Colon (tissue), 2 donors: Measurements from ENCODE around the gene ABCA7.

Experiments
- FAIRE-seq: peaks from 2 replicates; lab custom pipeline; 2012; peaks lifted over from hg19 to GRCh38; lab: Jason Lieb, UNC
- donor health status: control.
- donor health status: control.

The ABCA7 gene

GRCh38 chr19:1089126-1089771, 49.3 kb downstream of the ABCA7 start:
- no peak for FAIRE-seq

- FAIRE-seq, result no peak
These were observed 50.0 kb downstream of the ABCA7 start for GRCh38 chr19:1089891-1090290.

GRCh38 chr19:1090731-1091543, 51.0 kb downstream of the ABCA7 start:
- FAIRE-seq, result no peak

GRCh38 chr19:1091544-1092175, 51.8 kb downstream of the ABCA7 start:
- no peak for FAIRE-seq

GRCh38 chr19:1093330-1093729, 53.4 kb downstream of the ABCA7 start:
- no peak for FAIRE-seq

GRCh38 chr19:1093811-1094553, 54.1 kb downstream of the ABCA7 start:
- no peak for FAIRE-seq

- no peak for FAIRE-seq
These were observed 54.7 kb downstream of the ABCA7 start for GRCh38 chr19:1094655-1094977.

- FAIRE-seq, result no peak
These were observed 55.2 kb downstream of the ABCA7 start, which contains the start of gene POLR2E for GRCh38 chr19:1094978-1095701. TSS of gene POLR2E (minus strand) at chr19:1095375. CDS start at chr19:1095315, 60 bp downstream.

- FAIRE-seq, result no peak
These were observed 57.9 kb downstream of the ABCA7 start for GRCh38 chr19:1097810-1098176.

- FAIRE-seq, result no peak
These were observed 58.5 kb downstream of the ABCA7 start for GRCh38 chr19:1098177-1099051.

GRCh38 chr19:1101337-1101698, 61.4 kb downstream of the ABCA7 start:
- FAIRE-seq, result no peak

GRCh38 chr19:1102407-1103131, 62.7 kb downstream of the ABCA7 start:
- no peak for FAIRE-seq

GRCh38 chr19:1103132-1103707, 63.3 kb downstream of the ABCA7 start:
- no peak for FAIRE-seq

GRCh38 chr19:1103708-1104310, 63.9 kb downstream of the ABCA7 start, which contains the start of gene GPX4:
TSS of gene GPX4 (plus strand) at chr19:1103994. CDS start at chr19:1104044, 50 bp downstream.
- peak; percentile 55 for FAIRE-seq

GRCh38 chr19:1104311-1105007, 64.6 kb downstream of the ABCA7 start:
- no peak for FAIRE-seq

GRCh38 chr19:1105008-1105872, 65.3 kb downstream of the ABCA7 start:
- no peak for FAIRE-seq
